HCT116 (cell line): Measurements from ENCODE around the gene TMEM242.

ENCODE experiments used
- ATF3 ChIP-seq: IDR thresholded peaks from 2 replicates; pipeline ENCODE4 v1.6.1; 2012
- CTCF ChIP-seq, 3 experiments: fragments of 200-600 bp in 1 of 3; sonication (generic) in 1 of 3; IDR thresholded peaks in 2 of 3; conservative IDR thresholded peaks in 1 of 3; 2 replicates each; pipeline ENCODE4 v1.5.1; 2012 to 2017; ENCODE audit warnings: low read depth in 2 of 3, low read length in 2 of 3, antibody characterized with exemption in 1 of 3, borderline replicate concordance in 1 of 3, control low read depth in 1 of 3, mild to moderate bottlenecking in 1 of 3, mixed read lengths in 1 of 3, mixed run types in 1 of 3, moderate library complexity in 1 of 3; ENCODE audit not compliant: insufficient read depth in 1 of 3
- EGR1 ChIP-seq: IDR thresholded peaks from 2 replicates; pipeline ENCODE4 v1.6.1; 2012; ENCODE audit warnings: low read depth
- ELF1 ChIP-seq: IDR thresholded peaks from 2 replicates; pipeline ENCODE4 v1.6.1; 2012; ENCODE audit warnings: low read depth, borderline replicate concordance
- EZH2 ChIP-seq: fragments of 200-600 bp; sonication (generic); IDR thresholded peaks from 2 replicates; pipeline ENCODE4 v1.6.1; 2017; ENCODE audit warnings: antibody characterized with exemption, mixed run types
- FOSL1 ChIP-seq: IDR thresholded peaks from 2 replicates; pipeline ENCODE4 v1.6.1; 2012; ENCODE audit warnings: low read depth
- POLR2A ChIP-seq: IDR thresholded peaks from 2 replicates; pipeline ENCODE4 v1.7.0; 2011; ENCODE audit warnings: borderline replicate concordance; ENCODE audit not compliant: insufficient read depth, insufficient read length; ENCODE audit errors: extremely low read depth
- REST ChIP-seq: IDR thresholded peaks from 2 replicates; pipeline ENCODE4 v1.6.1; 2012; ENCODE audit warnings: low read depth
- SP1 ChIP-seq: IDR thresholded peaks from 2 replicates; pipeline ENCODE4 v1.6.1; 2012; ENCODE audit warnings: low read depth
- TCF7L2 ChIP-seq: IDR thresholded peaks from 2 replicates; pipeline ENCODE4 v1.7.0; 2011; ENCODE audit warnings: borderline replicate concordance, inconsistent platforms; ENCODE audit not compliant: insufficient read depth, insufficient read length; ENCODE audit errors: extremely low read depth

DNA sequence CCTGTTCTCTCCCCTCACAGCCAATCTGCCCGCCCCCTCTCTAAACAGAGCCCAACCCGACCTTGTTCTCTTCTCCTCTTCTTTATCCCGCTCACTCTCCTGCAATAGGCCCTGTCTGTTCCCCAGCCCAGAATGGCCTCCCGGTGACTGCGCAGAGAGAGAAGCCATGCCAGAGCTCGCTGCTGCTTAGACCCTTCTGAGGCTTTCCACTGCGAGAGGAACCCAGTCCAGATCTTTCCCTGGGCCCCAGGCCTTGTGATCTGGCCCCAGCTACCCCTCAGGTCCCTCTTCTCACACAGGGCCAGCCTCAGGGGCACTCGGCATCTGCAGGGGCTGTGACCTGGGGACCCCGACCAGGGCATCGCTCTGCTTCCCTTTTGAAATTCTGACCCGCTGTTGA, 58.1 kb downstream of the TMEM242 start:
- TF ChIP-seq FOSL1: no peak
- TF ChIP-seq POLR2A: no peak
- no peak for TF ChIP-seq EGR1
- TF ChIP-seq CTCF (IDR thresholded peaks at IDR 0.05 in 2 of 3, conservative IDR thresholded peaks at IDR 0.05 in 1 of 3; ENCODE audit: borderline replicate concordance in 1 of 3, insufficient read depth in 1 of 3, low read depth in 2 of 3, low read length in 2 of 3): no peak
- no peak for TF ChIP-seq TCF7L2
- no peak for TF ChIP-seq SP1
- TF ChIP-seq EZH2: no peak
- no peak for TF ChIP-seq ATF3
- TF ChIP-seq ELF1: no peak
- TF ChIP-seq REST: no peak
